Measurements from ENCODE around the gene EPOP.

The EPOP gene

DNA sequence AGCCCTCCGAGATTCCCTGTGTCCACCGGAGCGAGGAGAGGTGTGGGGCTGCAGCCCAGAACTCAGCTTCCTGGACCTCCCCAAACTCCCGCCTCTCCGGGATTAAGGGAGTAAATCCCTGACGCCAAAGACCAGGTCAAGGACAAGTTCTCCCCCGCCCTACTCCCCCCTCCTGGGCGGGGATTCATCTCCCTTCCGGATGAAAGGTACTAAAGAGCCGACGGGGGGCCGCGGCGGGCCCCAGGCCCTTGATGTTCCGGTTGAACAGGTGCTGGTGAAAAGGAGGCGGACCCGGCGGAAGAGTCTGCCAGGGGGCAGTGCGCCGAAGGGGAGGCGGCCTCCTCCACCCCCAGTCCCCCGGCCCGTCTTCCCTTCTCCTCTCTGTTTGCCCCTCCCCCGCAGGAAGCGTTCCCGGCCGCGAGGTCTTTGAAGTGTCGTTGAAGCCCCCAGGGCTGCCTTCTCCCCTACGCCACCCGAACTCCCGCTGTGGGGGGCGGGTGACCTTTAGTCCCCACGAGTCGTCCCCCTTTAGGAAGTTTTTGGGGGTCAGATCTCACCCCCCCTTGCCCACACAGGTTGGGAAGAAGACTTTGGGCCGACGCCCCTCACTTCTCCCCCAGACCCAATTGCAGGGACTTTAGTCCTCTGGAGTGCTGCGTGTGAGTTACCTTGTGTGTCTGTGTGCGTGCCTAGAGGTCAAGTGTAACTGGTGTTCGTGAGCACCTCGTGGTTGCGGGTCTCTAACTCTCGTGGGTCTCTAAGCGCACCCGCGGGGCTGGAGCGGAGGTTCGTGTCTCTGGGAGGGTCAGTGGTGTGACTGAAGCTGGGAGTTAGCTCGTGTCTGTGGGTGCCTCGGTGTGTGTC, 29.2 kb upstream of the EPOP start:
- Histone ChIP-seq H3K4me1 (peaks cover 53 to 79% (median 68%) of the 10 kb centered on the region in 10 experiments), H3K27me3 (no peaks in the 10 kb centered on the region), H3K9me3 (replicated peaks in 1 of 11) (0 out of 22 replicates have a peak, but pooled peaks cover 0 to 3% (median 0%) of the 10 kb centered on the region in 11 experiments), H3K27ac (peak overlapping the region; percentile 90 to 99 (median 97)), H3K4me3 (peak overlapping the region; percentile 75 to 96 (median 90)), H3K36me3 (peaks cover 16 to 19% (median 18%) of the 10 kb centered on the region in 11 experiments), H4K20me1 (peaks cover 20 to 31% (median 25%) of the 10 kb centered on the region in 11 experiments; a peak in 17 of 22 replicates), H3K4me2 (peak overlapping the region; percentile 89 to 99 (median 97)), H3K9ac (peak overlapping the region; percentile 91 to 99 (median 97))
- TF ChIP-seq Cebpa-rat (IDR thresholded peaks at IDR 0.05), result no peak

DNA sequence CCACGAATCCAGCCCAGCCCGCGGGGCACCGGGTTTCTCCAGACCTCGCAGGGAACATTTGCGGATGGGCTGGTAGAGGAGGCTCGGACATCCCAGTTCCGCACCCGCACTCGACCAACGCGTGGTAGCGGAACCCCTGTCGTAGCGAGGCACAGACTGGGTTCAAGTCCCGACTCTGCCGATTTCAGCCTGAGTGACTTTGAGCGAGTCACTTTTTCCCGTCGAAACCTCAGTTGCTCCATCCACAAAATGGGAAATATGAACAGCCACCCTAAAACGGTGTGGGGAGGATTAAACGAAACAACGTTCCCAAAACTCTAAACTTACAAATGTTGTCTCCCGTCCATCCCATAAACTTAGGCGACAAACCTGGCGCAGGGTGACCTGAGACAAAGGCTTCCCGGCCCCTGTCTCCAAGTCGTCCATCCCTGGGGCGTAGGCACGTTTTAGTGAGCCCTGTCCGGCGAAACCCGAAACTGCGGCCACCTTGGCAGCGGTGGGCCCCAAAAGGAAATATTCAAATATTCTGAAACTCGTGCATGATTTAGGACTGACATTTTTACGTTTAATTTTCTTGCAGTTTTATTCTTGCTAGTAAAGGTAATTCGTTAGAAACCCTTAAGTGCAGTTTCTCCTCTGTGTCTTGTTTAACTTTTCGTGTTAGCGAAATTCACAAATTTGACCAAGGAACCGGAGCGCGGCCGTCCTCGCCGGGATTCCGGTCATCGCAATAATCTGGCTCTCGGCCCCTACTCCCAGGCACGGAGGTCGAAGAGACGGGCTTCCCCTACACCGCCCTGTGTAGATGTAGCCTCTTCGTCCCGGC, 28.4 kb upstream of the EPOP start:
- peak overlapping the region; percentile 75 to 96 (median 90) for H3K4me3 ChIP-seq
- peak overlapping the region; percentile 89 to 99 (median 97) for H3K4me2 ChIP-seq
- H3K27ac ChIP-seq, result peak overlapping the region; percentile 90 to 99 (median 97)
- no peak for TF ChIP-seq Cebpa-rat (IDR thresholded peaks at IDR 0.05)
- peaks cover 51 to 73% (median 59%) of the 10 kb centered on the region in 10 experiments for H3K4me1 ChIP-seq
- no peaks in the 10 kb centered on the region for H3K27me3 ChIP-seq
- peaks cover 16 to 22% (median 17%) of the 10 kb centered on the region in 11 experiments; a peak in 17 of 22 replicates for H4K20me1 ChIP-seq
- H3K36me3 ChIP-seq, result peaks cover 8 to 10% (median 9%) of the 10 kb centered on the region in 11 experiments; a peak in 20 of 22 replicates
- H3K9me3 ChIP-seq (replicated peaks in 1 of 11), result 0 out of 22 replicates have a peak, but pooled peaks cover 0 to 3% (median 0%) of the 10 kb centered on the region in 11 experiments
- H3K9ac ChIP-seq, result peak overlapping the region; percentile 91 to 99 (median 97)

DNA sequence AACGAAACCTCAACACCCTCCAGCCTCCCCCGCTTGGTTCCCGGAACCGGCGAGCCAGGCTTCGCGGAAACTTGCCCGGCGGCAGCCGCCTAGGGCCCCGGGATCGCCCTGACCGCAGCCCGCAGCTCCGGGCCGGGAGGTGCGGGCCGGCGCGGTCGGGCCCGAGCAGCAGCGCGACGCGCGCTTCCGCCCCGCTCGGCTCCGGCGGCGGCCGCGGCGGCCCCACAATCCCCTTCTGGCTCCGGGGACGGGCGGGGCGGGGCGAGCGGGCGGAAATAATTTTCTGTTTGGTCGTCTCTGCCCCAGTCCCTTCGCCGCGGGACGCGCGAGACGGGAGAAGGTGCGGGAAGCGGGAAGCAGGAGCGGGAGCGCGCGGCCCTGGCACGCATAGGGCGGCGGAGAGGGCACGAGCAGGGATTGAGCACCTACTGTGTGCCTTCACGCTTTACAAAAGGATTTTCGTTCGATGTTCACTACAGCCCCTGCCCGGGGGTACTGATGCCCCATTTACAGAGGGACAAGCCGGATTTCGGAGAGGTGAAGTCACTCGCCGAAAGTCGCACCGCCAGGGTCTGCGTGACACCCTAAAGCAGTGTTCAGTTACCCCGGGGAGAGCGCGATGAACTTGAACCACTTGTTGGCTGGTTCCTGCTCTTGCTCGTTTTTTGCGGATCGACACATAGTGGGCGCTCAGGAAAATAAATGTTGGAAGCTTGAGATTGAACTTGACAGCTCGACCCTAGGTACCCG, 27.6 kb upstream of the EPOP start:
- Histone ChIP-seq H3K4me1 (peaks cover 43 to 65% (median 54%) of the 10 kb centered on the region in 10 experiments), H3K4me3 (peak overlapping the region; percentile 75 to 96 (median 90)), H3K27me3 (no peaks in the 10 kb centered on the region), H3K27ac (peak overlapping the region; percentile 90 to 99 (median 97)), H3K9ac (peak overlapping the region; percentile 91 to 99 (median 97)), H3K4me2 (peak overlapping the region; percentile 89 to 99 (median 97)), H4K20me1 (peaks cover 8 to 14% (median 9%) of the 10 kb centered on the region in 11 experiments; a peak in 17 of 22 replicates), H3K36me3 (peaks cover 0 to 3% (median 1%) of the 10 kb centered on the region in 11 experiments; a peak in 11 of 22 replicates), H3K9me3 (replicated peaks in 1 of 11) (0 out of 22 replicates have a peak, but pooled peaks cover 0 to 3% (median 0%) of the 10 kb centered on the region in 11 experiments)
- TF ChIP-seq Cebpa-rat (IDR thresholded peaks at IDR 0.05), result no peak

DNA sequence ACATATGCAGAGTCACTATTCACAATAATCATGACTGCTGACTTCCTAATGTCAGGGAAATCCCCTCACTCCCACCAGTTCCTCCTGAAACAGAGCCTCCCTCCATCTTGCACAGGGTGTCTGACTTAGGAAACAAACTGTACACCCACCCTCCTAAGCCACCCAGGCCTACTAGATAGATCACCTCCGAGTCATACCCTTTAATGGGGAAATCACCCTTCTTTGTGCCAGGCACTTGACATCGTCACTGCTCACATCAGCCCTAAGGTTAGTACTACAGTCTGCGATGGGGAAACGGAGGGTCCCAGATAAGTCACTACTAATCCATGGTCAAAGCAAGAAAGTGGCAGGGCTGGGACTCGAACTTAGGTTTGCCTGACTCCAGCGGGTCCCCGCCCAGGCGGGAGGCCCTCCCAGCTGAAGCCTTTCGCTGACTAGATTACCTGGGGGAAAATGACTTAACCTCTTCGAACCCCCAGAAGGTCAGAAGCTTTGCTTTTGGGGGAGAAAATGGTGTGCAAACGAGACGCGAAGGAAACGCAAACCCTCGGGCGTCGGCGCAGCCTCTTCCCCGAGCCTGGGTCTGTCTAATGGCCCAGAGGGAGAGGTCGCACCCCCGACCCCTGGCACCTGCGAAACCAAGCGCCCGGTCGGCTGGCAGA, 26.9 kb upstream of the EPOP start:
- Histone ChIP-seq H3K9me3 (replicated peaks in 1 of 11) (0 out of 22 replicates have a peak, but pooled peaks cover 0 to 3% (median 0%) of the 10 kb centered on the region in 11 experiments), H3K4me1 (peaks cover 36 to 60% (median 52%) of the 10 kb centered on the region in 10 experiments), H4K20me1 (peaks cover 1 to 7% (median 3%) of the 10 kb centered on the region in 11 experiments; a peak in 13 of 22 replicates), H3K9ac (peak overlapping the region; percentile 91 to 99 (median 97)), H3K36me3 (no peaks in the 10 kb centered on the region), H3K4me3 (peak overlapping the region; percentile 75 to 96 (median 90)), H3K4me2 (peak overlapping the region; percentile 89 to 99 (median 97)), H3K27ac (peak overlapping the region; percentile 90 to 99 (median 97)), H3K27me3 (no peaks in the 10 kb centered on the region)
- no peak for TF ChIP-seq Cebpa-rat (IDR thresholded peaks at IDR 0.05)

DNA sequence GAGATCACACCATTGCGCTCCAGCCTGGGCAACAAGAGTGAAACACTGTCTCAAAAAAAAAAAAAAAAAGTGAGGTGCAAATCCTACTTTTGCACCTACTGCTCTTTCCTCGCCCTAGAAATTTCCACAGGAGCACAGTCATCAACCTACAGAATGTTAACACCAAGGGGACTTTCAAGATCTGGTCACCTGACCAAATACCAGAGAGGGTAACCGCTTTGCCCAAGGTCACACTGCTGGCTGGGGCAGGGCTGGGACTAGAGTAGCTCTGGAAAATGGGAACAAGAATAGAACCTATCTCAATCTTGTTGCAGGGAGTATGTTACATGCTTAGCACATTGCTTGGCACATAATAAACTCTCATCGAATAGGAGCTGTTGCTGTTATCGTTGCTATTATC, 24.0 kb upstream of the EPOP start:
- H3K4me3 ChIP-seq, result no peak overlapping the region
- peak overlapping the region in 3 of 11 experiments; percentile 75 to 98 (median 97); a peak in 5 of 22 replicates for H3K4me2 ChIP-seq
- H3K27ac ChIP-seq, result no peak overlapping the region
- H3K36me3 ChIP-seq, result no peaks in the 10 kb centered on the region
- no peak for TF ChIP-seq Cebpa-rat (IDR thresholded peaks at IDR 0.05)
- no peak overlapping the region for H3K9ac ChIP-seq
- no peaks in the 10 kb centered on the region for H3K27me3 ChIP-seq
- no peaks in the 10 kb centered on the region for H4K20me1 ChIP-seq
- H3K4me1 ChIP-seq, result peaks cover 38 to 59% (median 51%) of the 10 kb centered on the region in 10 experiments
- H3K9me3 ChIP-seq (replicated peaks in 1 of 11), result 0 out of 22 replicates have a peak, but pooled peaks cover 0 to 3% (median 0%) of the 10 kb centered on the region in 11 experiments

DNA sequence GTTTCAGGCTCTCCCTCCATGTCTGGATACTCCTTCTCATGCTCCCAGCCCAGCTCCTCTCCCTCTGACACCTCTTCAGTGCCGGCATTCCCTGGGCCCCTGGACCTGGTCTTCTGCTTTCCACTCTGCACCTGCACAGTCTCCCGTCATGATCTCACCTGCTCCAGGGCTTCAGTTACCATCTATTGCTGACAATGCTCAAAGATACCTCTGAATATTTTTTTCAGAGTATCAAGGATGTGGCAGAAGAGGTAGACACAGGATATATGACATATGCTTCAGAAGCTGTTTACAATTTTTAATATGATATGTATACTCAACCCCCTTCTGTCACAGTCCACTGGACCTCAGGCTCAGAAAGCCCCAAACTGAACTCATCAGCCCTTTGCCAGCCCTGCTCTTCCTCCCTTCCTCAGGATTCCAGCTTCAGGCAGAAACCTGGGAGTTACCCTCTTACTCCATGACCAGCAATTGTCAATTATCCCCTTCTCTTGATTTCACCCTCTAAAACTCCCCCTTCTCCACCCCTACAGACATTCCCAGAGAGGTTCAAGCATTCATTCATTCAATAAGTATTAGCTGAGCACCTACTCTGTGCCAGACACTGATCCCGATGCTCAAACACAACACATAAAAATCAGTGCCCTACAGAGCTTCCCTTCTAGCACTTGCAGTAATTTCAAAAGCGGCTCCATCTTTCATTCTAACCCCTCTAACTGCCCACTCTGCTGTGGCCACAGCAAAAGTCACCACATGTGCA, 22.5 kb upstream of the EPOP start:
- no peaks in the 10 kb centered on the region for H4K20me1 ChIP-seq
- no peak overlapping the region for H3K4me3 ChIP-seq
- no peaks in the 10 kb centered on the region for H3K27me3 ChIP-seq
- H3K27ac ChIP-seq, result no peak overlapping the region
- no peaks in the 10 kb centered on the region for H3K36me3 ChIP-seq
- H3K4me1 ChIP-seq, result peaks cover 27 to 50% (median 42%) of the 10 kb centered on the region in 10 experiments
- 0 out of 22 replicates have a peak, but pooled peaks cover 0 to 3% (median 0%) of the 10 kb centered on the region in 11 experiments for H3K9me3 ChIP-seq (replicated peaks in 1 of 11)
- peak overlapping the region in 6 of 11 experiments; percentile 1 to 54 (median 22); a peak in 5 of 22 replicates for H3K4me2 ChIP-seq
- no peak for TF ChIP-seq Cebpa-rat (IDR thresholded peaks at IDR 0.05)
- H3K9ac ChIP-seq, result no peak overlapping the region; a peak in 1 of 22 replicates

DNA sequence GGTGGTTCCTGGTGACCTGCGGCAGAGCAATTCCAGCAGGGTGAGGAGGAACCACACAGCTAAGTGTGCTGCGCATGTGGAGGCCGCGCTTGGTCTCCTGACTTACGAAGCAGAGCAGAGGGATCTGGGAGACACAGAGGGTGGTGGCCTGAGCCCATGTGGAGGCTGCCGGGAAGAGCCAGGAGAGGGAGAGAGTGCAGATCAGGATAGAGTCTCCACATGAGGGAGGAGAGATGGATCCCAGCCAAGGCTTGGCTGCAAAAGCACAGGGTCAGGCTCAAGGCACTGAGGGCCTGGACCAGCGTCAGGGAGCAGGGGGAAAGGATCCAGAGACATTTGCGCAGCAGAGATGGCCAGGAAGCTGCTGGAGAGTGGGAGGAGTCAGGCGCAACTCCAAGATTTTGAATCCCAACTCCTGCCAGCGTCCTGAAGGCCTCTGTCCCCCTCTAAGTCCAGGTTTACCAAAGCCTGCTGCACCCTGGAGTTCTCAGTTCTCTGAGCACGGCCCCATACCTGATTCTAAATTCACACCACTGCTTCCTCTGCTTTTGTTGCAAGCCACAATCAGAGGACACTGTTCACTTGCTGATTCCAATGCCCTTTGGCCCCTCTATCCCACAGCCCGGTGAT, 19.1 kb upstream of the EPOP start:
- Histone ChIP-seq H3K9me3 (replicated peaks in 1 of 11) (no peaks in the 10 kb centered on the region), H3K4me3 (no peak overlapping the region), H3K27me3 (no peaks in the 10 kb centered on the region), H3K27ac (no peak overlapping the region), H3K4me1 (peaks cover 14 to 38% (median 26%) of the 10 kb centered on the region in 10 experiments), H3K9ac (no peak overlapping the region), H3K36me3 (no peaks in the 10 kb centered on the region), H3K4me2 (no peak overlapping the region), H4K20me1 (no peaks in the 10 kb centered on the region)
- no peak for TF ChIP-seq Cebpa-rat (IDR thresholded peaks at IDR 0.05)

Data from BLaER1 treated with 17β-estradiol and CSF1 and Interleukin-3, amounts not matched to agents 10 nM and 100 nM (cell line).